WTC11 (cell line): ENCODE measurements around the gene GSTK1. TPM values are rescaled to one million over a fixed set of nuclear protein-coding genes. Genes with fewer than 3 reads are reported as not detected.

Source experiments
- ATAC-seq: fragments of 200-7000 bp; cut with Tn5 transposase; 2 replicates; pipeline ENCODE4 v1.10.0; 2021; ENCODE audit warnings: mild to moderate bottlenecking, moderate library complexity
- CTCF ChIA-PET: fragments of 300-600 bp; sonication (Branson Sonifier 250); formaldehyde crosslinking; loops from one replicate; lab custom pipeline; 2021; ENCODE audit warnings: antibody characterized with exemption; lab: Charles Lee
- POLR2A ChIA-PET: fragments of 350-600 bp; sonication (Branson Sonifier 250); formaldehyde crosslinking; loops from one replicate; lab custom pipeline; 2021; ENCODE audit warnings: antibody characterized with exemption; lab: Charles Lee
- DNase-seq: peaks from one replicate; pipeline ENCODE4 v3.0.0; 2021; ENCODE audit warnings: low spot score
- H3K27ac Mint-ChIP-seq: 2 replicates; pipeline ENCODE4 v1.8.0; 2021; ENCODE audit warnings: mixed read lengths
- H3K27me3 Mint-ChIP-seq: 2 replicates; pipeline ENCODE4 v1.8.0; 2021; ENCODE audit warnings: low read depth, mild to moderate bottlenecking, moderate library complexity, mixed read lengths
- H3K36me3 Mint-ChIP-seq: 2 replicates; pipeline ENCODE4 v1.8.0; 2021; ENCODE audit warnings: mixed read lengths
- H3K4me1 Mint-ChIP-seq: 2 replicates; pipeline ENCODE4 v1.8.0; 2022; ENCODE audit warnings: mixed read lengths
- H3K4me3 Mint-ChIP-seq: 2 replicates; pipeline ENCODE4 v1.8.0; 2021; ENCODE audit warnings: mild to moderate bottlenecking, moderate library complexity, mixed read lengths
- H3K9me3 Mint-ChIP-seq: 2 replicates; pipeline ENCODE4 v1.8.0; 2021; ENCODE audit warnings: mixed read lengths
- CREB1 ChIP-seq: sonication (generic); formaldehyde crosslinking; IDR thresholded peaks from 2 replicates; pipeline ENCODE4 v1.8.0; 2023; ENCODE audit warnings: mild to moderate bottlenecking, missing genetic modification reagents
- CREM ChIP-seq: sonication (generic); formaldehyde crosslinking; IDR thresholded peaks from 2 replicates; pipeline ENCODE4 v1.8.1; 2022; ENCODE audit warnings: mild to moderate bottlenecking, missing genetic modification reagents, moderate library complexity
- ETV6 ChIP-seq: sonication (generic); formaldehyde crosslinking; IDR thresholded peaks from 2 replicates; pipeline ENCODE4 v1.8.1; 2022; ENCODE audit warnings: mild to moderate bottlenecking, missing genetic modification reagents
- GABPB1 ChIP-seq: sonication (generic); formaldehyde crosslinking; IDR thresholded peaks from 2 replicates; pipeline ENCODE4 v1.8.1; 2023; ENCODE audit warnings: mild to moderate bottlenecking, missing genetic modification reagents
- GTF2I ChIP-seq: fragments of 250-450 bp; sonication (Bioruptor Pico); conservative IDR thresholded peaks from 2 replicates; pipeline ENCODE4 v1.4.0; 2021; ENCODE audit warnings: mild to moderate bottlenecking
- KAT7 ChIP-seq: sonication (generic); formaldehyde crosslinking; IDR thresholded peaks from 2 replicates; pipeline ENCODE4 v1.8.1; 2023; ENCODE audit warnings: missing genetic modification reagents, mild to moderate bottlenecking, borderline replicate concordance
- MYBL2 ChIP-seq: sonication (generic); formaldehyde crosslinking; IDR thresholded peaks from 2 replicates; pipeline ENCODE4 v1.8.1; 2023; ENCODE audit warnings: mild to moderate bottlenecking, moderate library complexity, missing genetic modification reagents
- SP1 ChIP-seq: sonication (generic); formaldehyde crosslinking; conservative IDR thresholded peaks from 2 replicates; pipeline ENCODE4 v1.8.1; 2022; ENCODE audit warnings: missing genetic modification reagents
- ZNF121 ChIP-seq: sonication (generic); formaldehyde crosslinking; IDR thresholded peaks from 2 replicates; pipeline ENCODE4 v1.8.0; 2023; ENCODE audit warnings: missing genetic modification reagents
- ZNF416 ChIP-seq: fragments of 250-450 bp; sonication (Bioruptor Pico); IDR thresholded peaks from 2 replicates; pipeline ENCODE4 v1.9.0; 2021; ENCODE audit warnings: mild to moderate bottlenecking, inconsistent platforms
- ZNF423 ChIP-seq: fragments of 250-450 bp; sonication (Bioruptor Pico); IDR thresholded peaks from 2 replicates; pipeline ENCODE4 v2.1.2; 2022; ENCODE audit warnings: mild to moderate bottlenecking, moderate library complexity
- total RNA-seq: library from RNA; stranded (reverse); gene quantifications from 3 replicates; pipeline ENCODE4 v1.2.3, GENCODE V29; 2021
- TF ChIP-seq, protein P1 (sequence below): sonication (generic); formaldehyde crosslinking; IDR thresholded peaks from 2 replicates; pipeline ENCODE4 v1.8.0; 2022; ENCODE audit warnings: missing genetic modification reagents
- TF ChIP-seq, protein P2 (sequence below): sonication (generic); formaldehyde crosslinking; conservative IDR thresholded peaks from 2 replicates; pipeline ENCODE4 v1.8.1; 2023; ENCODE audit warnings: mild to moderate bottlenecking, low read depth, missing genetic modification reagents, moderate library complexity
- TF ChIP-seq, protein P3 (sequence below): fragments of 250-450 bp; sonication (Bioruptor Pico); IDR thresholded peaks from 2 replicates; pipeline ENCODE4 v1.9.0; 2021; ENCODE audit warnings: mild to moderate bottlenecking
- TF ChIP-seq, protein P4 (sequence below): fragments of 250-450 bp; sonication (Bioruptor Pico); conservative IDR thresholded peaks from 2 replicates; pipeline ENCODE4 v1.9.0; 2021; ENCODE audit warnings: mild to moderate bottlenecking
- TF ChIP-seq, protein P5 (sequence below): sonication (generic); formaldehyde crosslinking; IDR thresholded peaks from 2 replicates; pipeline ENCODE4 v1.8.0; 2022; ENCODE audit warnings: mild to moderate bottlenecking, missing genetic modification reagents
- TF ChIP-seq, protein P6 (sequence below): sonication (generic); formaldehyde crosslinking; IDR thresholded peaks from 2 replicates; pipeline ENCODE4 v1.8.1; 2023; ENCODE audit warnings: mild to moderate bottlenecking, missing genetic modification reagents, moderate library complexity
- TF ChIP-seq, protein P7 (sequence below): sonication (generic); formaldehyde crosslinking; IDR thresholded peaks from 2 replicates; pipeline ENCODE4 v1.8.1; 2022; ENCODE audit warnings: mild to moderate bottlenecking, missing genetic modification reagents, moderate library complexity, borderline replicate concordance
- TF ChIP-seq, protein P8 (sequence below): sonication (generic); formaldehyde crosslinking; IDR thresholded peaks from 2 replicates; pipeline ENCODE4 v1.8.0; 2022; ENCODE audit warnings: mild to moderate bottlenecking, missing genetic modification reagents

Gene GSTK1
- total RNA-seq, 1 experiment from 2014 or later: 30.1 TPM

DNA sequence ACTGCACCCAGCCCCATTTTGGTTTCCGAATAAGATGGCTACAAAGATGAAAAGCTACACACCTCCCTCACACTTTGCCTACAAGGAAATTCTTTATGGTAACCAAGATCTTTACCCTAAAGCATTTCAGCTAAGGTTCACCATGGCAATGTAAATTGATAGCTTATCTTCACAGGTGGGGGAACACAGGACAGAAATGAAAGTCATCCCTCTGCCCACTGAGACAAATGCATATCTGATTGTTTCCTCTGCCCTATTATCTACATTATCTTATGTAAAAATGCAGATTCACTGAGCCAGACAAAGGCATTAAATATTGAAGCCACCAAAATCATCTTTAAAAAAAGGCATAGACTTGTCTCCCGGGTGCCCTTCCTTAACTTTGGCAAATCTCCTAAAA, 18.3 kb downstream of the GSTK1 start:
- no peak for ATAC-seq
- peaks cover 32% of the 10 kb centered on the region for H3K27me3 Mint-ChIP-seq
- TF ChIP-seq CREM (CRISPR knock-in tag) (no peak), CREB1 (no peak), ZNF121 (CRISPR knock-in tag) (no peak), SP1 (CRISPR knock-in tag) (no peak), KAT7 (CRISPR knock-in tag) (no peak), ZNF416 (CRISPR knock-in tag) (no peak), GABPB1 (CRISPR knock-in tag) (no peak), ZNF423 (CRISPR knock-in tag) (no peak), GTF2I (CRISPR knock-in tag) (no peak), ETV6 (no peak)
- TF ChIP-seq, protein P1, sequence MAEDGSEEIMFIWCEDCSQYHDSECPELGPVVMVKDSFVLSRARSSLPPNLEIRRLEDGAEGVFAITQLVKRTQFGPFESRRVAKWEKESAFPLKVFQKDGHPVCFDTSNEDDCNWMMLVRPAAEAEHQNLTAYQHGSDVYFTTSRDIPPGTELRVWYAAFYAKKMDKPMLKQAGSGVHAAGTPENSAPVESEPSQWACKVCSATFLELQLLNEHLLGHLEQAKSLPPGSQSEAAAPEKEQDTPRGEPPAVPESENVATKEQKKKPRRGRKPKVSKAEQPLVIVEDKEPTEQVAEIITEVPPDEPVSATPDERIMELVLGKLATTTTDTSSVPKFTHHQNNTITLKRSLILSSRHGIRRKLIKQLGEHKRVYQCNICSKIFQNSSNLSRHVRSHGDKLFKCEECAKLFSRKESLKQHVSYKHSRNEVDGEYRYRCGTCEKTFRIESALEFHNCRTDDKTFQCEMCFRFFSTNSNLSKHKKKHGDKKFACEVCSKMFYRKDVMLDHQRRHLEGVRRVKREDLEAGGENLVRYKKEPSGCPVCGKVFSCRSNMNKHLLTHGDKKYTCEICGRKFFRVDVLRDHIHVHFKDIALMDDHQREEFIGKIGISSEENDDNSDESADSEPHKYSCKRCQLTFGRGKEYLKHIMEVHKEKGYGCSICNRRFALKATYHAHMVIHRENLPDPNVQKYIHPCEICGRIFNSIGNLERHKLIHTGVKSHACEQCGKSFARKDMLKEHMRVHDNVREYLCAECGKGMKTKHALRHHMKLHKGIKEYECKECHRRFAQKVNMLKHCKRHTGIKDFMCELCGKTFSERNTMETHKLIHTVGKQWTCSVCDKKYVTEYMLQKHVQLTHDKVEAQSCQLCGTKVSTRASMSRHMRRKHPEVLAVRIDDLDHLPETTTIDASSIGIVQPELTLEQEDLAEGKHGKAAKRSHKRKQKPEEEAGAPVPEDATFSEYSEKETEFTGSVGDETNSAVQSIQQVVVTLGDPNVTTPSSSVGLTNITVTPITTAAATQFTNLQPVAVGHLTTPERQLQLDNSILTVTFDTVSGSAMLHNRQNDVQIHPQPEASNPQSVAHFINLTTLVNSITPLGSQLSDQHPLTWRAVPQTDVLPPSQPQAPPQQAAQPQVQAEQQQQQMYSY: no peak
- TF ChIP-seq, protein P2, sequence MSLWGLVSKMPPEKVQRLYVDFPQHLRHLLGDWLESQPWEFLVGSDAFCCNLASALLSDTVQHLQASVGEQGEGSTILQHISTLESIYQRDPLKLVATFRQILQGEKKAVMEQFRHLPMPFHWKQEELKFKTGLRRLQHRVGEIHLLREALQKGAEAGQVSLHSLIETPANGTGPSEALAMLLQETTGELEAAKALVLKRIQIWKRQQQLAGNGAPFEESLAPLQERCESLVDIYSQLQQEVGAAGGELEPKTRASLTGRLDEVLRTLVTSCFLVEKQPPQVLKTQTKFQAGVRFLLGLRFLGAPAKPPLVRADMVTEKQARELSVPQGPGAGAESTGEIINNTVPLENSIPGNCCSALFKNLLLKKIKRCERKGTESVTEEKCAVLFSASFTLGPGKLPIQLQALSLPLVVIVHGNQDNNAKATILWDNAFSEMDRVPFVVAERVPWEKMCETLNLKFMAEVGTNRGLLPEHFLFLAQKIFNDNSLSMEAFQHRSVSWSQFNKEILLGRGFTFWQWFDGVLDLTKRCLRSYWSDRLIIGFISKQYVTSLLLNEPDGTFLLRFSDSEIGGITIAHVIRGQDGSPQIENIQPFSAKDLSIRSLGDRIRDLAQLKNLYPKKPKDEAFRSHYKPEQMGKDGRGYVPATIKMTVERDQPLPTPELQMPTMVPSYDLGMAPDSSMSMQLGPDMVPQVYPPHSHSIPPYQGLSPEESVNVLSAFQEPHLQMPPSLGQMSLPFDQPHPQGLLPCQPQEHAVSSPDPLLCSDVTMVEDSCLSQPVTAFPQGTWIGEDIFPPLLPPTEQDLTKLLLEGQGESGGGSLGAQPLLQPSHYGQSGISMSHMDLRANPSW (CRISPR knock-in tag): no peak
- TF ChIP-seq, protein P3, sequence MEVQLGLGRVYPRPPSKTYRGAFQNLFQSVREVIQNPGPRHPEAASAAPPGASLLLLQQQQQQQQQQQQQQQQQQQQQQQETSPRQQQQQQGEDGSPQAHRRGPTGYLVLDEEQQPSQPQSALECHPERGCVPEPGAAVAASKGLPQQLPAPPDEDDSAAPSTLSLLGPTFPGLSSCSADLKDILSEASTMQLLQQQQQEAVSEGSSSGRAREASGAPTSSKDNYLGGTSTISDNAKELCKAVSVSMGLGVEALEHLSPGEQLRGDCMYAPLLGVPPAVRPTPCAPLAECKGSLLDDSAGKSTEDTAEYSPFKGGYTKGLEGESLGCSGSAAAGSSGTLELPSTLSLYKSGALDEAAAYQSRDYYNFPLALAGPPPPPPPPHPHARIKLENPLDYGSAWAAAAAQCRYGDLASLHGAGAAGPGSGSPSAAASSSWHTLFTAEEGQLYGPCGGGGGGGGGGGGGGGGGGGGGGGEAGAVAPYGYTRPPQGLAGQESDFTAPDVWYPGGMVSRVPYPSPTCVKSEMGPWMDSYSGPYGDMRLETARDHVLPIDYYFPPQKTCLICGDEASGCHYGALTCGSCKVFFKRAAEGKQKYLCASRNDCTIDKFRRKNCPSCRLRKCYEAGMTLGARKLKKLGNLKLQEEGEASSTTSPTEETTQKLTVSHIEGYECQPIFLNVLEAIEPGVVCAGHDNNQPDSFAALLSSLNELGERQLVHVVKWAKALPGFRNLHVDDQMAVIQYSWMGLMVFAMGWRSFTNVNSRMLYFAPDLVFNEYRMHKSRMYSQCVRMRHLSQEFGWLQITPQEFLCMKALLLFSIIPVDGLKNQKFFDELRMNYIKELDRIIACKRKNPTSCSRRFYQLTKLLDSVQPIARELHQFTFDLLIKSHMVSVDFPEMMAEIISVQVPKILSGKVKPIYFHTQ (CRISPR knock-in tag): no peak
- TF ChIP-seq, protein P4, sequence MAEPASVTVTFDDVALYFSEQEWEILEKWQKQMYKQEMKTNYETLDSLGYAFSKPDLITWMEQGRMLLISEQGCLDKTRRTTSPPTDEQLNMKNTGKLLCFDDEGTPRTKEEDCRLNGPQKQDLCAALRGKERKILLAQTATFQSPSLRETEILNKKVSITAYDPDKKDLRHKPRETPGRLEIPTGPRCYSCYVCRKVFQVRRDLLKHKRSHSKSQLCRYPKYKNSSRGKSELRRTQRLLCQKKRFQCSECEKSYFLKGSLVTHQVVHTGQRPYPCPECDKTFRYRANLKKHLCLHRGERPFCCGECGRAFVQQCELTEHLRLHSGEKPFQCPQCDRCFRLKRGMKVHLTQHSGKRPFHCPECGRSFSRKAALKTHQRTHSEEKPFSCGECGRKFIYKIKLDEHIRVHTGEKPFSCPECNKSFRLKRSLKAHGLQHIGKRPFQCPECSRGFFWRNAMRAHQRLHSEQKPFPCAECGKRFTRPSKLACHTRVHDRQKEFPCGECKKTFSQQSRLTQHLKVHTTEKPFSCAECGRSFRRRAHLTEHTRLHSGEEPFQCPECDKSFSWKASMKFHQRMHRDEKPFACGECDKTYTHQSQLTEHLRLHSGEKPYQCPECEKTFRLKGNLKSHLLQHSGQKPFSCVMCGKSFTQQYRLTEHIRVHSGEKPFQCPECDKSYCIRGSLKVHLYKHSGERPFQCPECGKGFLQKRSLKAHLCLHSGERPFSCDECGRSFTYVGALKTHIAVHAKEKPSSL: no peak
- TF ChIP-seq, all 79 proteins: peak for 0
- Mint-ChIP-seq H3K4me3 (no peak overlapping the region), H3K4me1 (peaks cover 28% of the 10 kb centered on the region), H3K9me3 (no peaks in the 10 kb centered on the region), H3K36me3 (no peaks in the 10 kb centered on the region; the same call in 1 of the 2 replicates), H3K27ac (no peak overlapping the region)
- CTCF ChIA-PET: no interaction called here
- no peak for DNase-seq
- POLR2A ChIA-PET: no interaction called here

DNA sequence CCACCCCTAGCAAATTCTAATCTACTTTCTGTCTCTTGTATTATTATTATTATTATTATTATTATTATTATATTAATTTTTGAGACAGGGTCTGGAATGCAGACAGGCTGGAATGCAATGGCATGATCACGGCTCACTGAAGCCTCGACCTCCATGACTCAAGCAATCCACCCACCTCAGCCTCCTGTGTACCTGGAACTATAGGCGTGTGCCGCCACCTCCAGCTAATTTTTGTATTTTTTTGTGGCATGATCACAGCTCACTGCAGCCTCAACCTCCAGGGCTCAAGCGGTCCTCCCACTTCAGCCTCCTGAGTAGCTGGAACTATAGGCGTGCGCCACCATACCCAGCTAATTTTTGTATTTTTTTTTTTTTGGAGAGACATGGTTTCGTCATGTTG, 18.9 kb downstream of the GSTK1 start:
- DNase-seq: no peak
- Mint-ChIP-seq H3K27me3 (peaks cover 38% of the 10 kb centered on the region), H3K4me1 (peaks cover 28% of the 10 kb centered on the region), H3K27ac (no peak overlapping the region), H3K4me3 (no peak overlapping the region), H3K9me3 (peaks cover 6% of the 10 kb centered on the region), H3K36me3 (peaks cover 6% of the 10 kb centered on the region)
- CTCF ChIA-PET: interaction anchor here (2.0 kb wide), 1 partner anchor 41 kb away, joined by 11 read pairs; no protein-coding TSS in a partner anchor
- no peak for ATAC-seq
- POLR2A ChIA-PET: no interaction called here
- TF ChIP-seq ETV6 (no peak), CREB1 (no peak), MYBL2 (no peak)
- TF ChIP-seq, protein P5, sequence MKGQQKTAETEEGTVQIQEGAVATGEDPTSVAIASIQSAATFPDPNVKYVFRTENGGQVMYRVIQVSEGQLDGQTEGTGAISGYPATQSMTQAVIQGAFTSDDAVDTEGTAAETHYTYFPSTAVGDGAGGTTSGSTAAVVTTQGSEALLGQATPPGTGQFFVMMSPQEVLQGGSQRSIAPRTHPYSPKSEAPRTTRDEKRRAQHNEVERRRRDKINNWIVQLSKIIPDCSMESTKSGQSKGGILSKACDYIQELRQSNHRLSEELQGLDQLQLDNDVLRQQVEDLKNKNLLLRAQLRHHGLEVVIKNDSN (CRISPR knock-in tag): no peak
- TF ChIP-seq, protein P6, sequence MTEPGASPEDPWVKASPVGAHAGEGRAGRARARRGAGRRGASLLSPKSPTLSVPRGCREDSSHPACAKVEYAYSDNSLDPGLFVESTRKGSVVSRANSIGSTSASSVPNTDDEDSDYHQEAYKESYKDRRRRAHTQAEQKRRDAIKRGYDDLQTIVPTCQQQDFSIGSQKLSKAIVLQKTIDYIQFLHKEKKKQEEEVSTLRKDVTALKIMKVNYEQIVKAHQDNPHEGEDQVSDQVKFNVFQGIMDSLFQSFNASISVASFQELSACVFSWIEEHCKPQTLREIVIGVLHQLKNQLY (CRISPR knock-in tag): no peak
- TF ChIP-seq, protein P7, sequence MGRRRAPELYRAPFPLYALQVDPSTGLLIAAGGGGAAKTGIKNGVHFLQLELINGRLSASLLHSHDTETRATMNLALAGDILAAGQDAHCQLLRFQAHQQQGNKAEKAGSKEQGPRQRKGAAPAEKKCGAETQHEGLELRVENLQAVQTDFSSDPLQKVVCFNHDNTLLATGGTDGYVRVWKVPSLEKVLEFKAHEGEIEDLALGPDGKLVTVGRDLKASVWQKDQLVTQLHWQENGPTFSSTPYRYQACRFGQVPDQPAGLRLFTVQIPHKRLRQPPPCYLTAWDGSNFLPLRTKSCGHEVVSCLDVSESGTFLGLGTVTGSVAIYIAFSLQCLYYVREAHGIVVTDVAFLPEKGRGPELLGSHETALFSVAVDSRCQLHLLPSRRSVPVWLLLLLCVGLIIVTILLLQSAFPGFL: no peak
- TF ChIP-seq, protein P8, sequence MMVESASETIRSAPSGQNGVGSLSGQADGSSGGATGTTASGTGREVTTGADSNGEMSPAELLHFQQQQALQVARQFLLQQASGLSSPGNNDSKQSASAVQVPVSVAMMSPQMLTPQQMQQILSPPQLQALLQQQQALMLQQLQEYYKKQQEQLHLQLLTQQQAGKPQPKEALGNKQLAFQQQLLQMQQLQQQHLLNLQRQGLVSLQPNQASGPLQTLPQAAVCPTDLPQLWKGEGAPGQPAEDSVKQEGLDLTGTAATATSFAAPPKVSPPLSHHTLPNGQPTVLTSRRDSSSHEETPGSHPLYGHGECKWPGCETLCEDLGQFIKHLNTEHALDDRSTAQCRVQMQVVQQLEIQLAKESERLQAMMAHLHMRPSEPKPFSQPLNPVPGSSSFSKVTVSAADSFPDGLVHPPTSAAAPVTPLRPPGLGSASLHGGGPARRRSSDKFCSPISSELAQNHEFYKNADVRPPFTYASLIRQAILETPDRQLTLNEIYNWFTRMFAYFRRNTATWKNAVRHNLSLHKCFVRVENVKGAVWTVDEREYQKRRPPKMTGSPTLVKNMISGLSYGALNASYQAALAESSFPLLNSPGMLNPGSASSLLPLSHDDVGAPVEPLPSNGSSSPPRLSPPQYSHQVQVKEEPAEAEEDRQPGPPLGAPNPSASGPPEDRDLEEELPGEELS: no peak
